NOMO-1 (cell line): ENCODE measurements around the gene DNAJC2.
"Not testable (repeated sequence)": the region's sequence is repeated elsewhere in the genome, so short reads cannot be mapped to it uniquely, and the experiment has no call there.

Experiments used
- DNase-seq, 2 experiments: peaks; one replicate each; lab custom pipeline; 2025; ENCODE audit not compliant: unreplicated experiment in 2 of 2; lab: John Stamatoyannopoulos, UW

Gene DNAJC2

DNA sequence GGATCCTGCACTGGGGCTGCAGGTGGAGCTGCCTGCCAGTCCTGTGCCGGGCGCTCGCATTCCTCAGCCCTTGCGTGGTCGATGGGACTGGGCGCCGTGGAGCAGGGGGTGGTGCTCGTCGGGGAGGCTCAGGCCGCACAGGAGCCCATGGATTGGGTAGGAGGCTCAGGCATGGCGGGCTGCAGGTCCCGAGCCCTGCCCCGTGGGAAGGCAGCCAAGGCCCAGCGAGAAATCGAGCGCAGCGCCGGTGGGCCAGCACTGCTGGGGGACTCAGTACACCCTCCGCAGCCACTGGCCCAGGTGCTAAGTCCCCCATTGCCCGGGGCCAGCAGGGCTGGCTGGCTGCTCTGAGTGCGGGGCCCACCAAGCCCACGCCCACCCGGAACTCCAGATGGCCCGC is 69.7 kb downstream of the DNAJC2 start:
- not testable (repeated sequence) for DNase-seq

- DNase-seq = not testable (repeated sequence)
These were observed 71.2 kb downstream of the DNAJC2 start for GRCh38 chr7:103273374-103273773.

DNA sequence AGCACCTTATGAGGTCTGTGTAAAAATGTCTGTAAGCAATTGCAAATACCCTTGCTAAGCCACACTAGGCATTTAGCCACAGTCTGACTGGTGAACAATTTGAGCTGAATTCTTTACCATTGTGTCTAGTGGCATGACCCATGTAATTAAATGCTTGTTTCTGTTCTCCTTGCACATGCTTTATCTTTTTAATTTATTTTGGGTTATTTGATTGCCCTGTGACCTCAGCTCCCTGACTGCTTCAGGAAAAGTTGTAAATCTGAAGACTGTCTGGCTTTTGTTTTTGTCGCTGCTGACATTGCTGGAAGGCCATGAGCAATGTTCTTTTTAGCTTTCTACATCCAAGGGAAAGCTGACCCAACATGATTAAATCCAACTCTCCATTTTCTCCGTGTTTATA is 78.3 kb downstream of the DNAJC2 start:
- not testable (repeated sequence) for DNase-seq

GRCh38 chr7:103264054-103264453 is 80.5 kb downstream of the DNAJC2 start:
- not testable (repeated sequence) for DNase-seq
